Neural cell (in vitro differentiated cells): Measurements from ENCODE around the gene NCEH1.

Experiments used
- EZH2 ChIP-seq: fragments of 200-600, 300-800 bp; shearing (Covaris generic), sonication (generic); IDR thresholded peaks from 2 replicates; pipeline ENCODE4 v1.6.1; 2014; ENCODE audit warnings: antibody characterized with exemption, low read length, borderline replicate concordance, mild to moderate bottlenecking; ENCODE audit not compliant: insufficient read depth, poor library complexity, severe bottlenecking
- MXI1 ChIP-seq: fragments of 450-650 bp; conservative IDR thresholded peaks from 2 replicates; pipeline ENCODE4 v1.6.1; 2014; ENCODE audit warnings: antibody characterized with exemption, mild to moderate bottlenecking; ENCODE audit not compliant: poor library complexity, severe bottlenecking
- TF ChIP-seq, protein P1 (sequence below): fragments of 450-650 bp; IDR thresholded peaks from 2 replicates; pipeline ENCODE4 v1.5.1; 2014; ENCODE audit warnings: antibody characterized with exemption, mild to moderate bottlenecking, moderate library complexity; ENCODE audit not compliant: poor library complexity, severe bottlenecking

DNA sequence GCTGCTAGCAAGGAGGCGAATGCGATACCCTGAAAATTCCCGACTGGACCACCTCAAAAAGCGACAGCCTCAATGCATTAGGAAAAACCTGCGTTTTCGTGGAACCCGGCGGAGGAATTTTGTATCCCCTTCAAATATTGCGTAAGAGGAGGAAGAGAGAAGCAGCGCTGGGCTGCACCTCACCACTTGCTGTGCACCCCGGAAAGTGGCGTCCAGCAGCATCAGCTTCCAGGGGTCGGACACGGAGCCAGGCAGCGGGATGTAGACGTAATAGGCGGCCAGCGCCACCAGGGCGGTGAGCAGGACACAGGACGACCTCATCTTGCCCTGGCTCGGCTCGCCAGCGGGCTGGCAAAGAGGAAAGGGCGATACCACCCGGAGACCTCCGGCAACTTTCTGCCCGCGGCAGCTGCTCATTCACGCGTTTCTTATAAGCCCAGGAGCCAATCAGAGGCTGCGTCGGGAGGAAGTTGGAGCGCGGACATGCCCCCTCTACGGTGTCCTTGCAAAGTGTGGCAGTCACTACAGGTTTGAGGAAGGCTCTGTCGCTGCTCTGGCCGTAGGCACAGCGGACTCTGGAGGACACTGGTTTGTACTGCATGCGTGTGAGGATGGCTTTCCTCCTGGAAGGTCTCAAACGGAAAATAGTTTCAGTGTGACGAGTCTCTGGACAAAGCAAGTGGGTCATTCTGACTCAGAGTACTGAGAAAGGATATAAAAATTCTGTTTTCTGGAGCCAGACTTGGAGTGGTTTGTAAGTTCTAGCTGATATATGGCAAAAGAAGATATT is at the start of gene NCEH1:
- TF ChIP-seq MXI1 (peak; percentile 64), EZH2 (no peak)
- TF ChIP-seq, protein P1, sequence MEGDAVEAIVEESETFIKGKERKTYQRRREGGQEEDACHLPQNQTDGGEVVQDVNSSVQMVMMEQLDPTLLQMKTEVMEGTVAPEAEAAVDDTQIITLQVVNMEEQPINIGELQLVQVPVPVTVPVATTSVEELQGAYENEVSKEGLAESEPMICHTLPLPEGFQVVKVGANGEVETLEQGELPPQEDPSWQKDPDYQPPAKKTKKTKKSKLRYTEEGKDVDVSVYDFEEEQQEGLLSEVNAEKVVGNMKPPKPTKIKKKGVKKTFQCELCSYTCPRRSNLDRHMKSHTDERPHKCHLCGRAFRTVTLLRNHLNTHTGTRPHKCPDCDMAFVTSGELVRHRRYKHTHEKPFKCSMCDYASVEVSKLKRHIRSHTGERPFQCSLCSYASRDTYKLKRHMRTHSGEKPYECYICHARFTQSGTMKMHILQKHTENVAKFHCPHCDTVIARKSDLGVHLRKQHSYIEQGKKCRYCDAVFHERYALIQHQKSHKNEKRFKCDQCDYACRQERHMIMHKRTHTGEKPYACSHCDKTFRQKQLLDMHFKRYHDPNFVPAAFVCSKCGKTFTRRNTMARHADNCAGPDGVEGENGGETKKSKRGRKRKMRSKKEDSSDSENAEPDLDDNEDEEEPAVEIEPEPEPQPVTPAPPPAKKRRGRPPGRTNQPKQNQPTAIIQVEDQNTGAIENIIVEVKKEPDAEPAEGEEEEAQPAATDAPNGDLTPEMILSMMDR, result peak; percentile 79
